ENCODE data around the gene SORBS1. TPM values are rescaled to one million over a fixed set of nuclear protein-coding genes. Genes with fewer than 3 reads are reported as not detected.
A peak's percentile ranks its signal among the peaks of the same experiment; 100 is the strongest.

Gene SORBS1
- total RNA-seq, 1 experiment from 2014 or later = 39.9 TPM

DNA sequence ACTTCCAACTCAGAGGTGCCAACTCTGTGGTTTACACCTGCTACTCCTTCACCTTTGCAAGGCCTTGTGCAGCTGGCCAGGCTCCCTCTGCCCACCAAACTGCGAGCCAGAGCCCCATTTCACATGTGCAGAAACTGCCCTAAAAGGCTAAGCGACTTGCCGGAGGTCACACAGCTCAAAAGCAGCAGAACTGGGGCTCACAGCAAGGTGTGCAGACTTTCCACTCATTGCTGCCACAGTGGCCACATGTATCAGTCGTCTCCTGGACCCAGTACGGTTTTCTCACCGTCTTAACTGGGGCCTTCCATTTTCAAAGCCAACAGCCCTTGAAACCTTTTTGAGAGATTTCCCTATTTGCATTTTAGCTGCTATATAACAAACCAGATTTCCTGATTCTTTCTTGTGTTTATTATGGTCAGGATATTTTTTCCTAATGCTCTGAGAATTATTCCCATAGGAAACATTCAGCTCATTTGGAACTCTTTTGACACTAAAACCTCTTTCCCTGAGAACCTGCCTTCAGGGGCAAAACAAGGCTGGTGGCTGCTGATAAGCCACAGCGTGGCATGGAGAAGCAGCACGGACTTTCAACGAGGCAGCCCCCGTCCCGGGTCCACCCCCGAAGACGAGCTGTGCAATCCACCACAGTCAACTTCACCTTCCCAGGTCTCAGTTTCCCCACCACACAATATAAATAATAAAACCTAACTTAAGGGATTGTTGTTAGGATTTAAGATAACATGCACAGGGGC lies 29.9 kb downstream of the SORBS1 start:
- no peaks in the 10 kb centered on the region for H3K9me3 Mint-ChIP-seq
- TF ChIP-seq TEAD1 (CRISPR knock-in tag; IDR thresholded peaks at IDR 0.05) = no peak
- TF ChIP-seq, protein P1, sequence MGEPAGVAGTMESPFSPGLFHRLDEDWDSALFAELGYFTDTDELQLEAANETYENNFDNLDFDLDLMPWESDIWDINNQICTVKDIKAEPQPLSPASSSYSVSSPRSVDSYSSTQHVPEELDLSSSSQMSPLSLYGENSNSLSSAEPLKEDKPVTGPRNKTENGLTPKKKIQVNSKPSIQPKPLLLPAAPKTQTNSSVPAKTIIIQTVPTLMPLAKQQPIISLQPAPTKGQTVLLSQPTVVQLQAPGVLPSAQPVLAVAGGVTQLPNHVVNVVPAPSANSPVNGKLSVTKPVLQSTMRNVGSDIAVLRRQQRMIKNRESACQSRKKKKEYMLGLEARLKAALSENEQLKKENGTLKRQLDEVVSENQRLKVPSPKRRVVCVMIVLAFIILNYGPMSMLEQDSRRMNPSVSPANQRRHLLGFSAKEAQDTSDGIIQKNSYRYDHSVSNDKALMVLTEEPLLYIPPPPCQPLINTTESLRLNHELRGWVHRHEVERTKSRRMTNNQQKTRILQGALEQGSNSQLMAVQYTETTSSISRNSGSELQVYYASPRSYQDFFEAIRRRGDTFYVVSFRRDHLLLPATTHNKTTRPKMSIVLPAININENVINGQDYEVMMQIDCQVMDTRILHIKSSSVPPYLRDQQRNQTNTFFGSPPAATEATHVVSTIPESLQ (CRISPR knock-in tag; IDR thresholded peaks at IDR 0.05) = no peak
- TF ChIP-seq MAX (CRISPR knock-in tag; IDR thresholded peaks at IDR 0.05) = no peak
- no peak for TF ChIP-seq NFYB (CRISPR knock-in tag; conservative IDR thresholded peaks at IDR 0.05; ENCODE audit: low read depth)
- no peak for TF ChIP-seq ETV6 (CRISPR knock-in tag; IDR thresholded peaks at IDR 0.05)
- TF ChIP-seq SMAD4 (CRISPR knock-in tag; IDR thresholded peaks at IDR 0.05) = no peak
- no peak for TF ChIP-seq ZNF532 (CRISPR knock-in tag; IDR thresholded peaks at IDR 0.05; ENCODE audit: borderline replicate concordance)
- TF ChIP-seq SMAD3 (CRISPR knock-in tag; IDR thresholded peaks at IDR 0.05; ENCODE audit: borderline replicate concordance) = no peak
- TF ChIP-seq MYBL2 (CRISPR knock-in tag; IDR thresholded peaks at IDR 0.05) = no peak
- TF ChIP-seq, protein P2, sequence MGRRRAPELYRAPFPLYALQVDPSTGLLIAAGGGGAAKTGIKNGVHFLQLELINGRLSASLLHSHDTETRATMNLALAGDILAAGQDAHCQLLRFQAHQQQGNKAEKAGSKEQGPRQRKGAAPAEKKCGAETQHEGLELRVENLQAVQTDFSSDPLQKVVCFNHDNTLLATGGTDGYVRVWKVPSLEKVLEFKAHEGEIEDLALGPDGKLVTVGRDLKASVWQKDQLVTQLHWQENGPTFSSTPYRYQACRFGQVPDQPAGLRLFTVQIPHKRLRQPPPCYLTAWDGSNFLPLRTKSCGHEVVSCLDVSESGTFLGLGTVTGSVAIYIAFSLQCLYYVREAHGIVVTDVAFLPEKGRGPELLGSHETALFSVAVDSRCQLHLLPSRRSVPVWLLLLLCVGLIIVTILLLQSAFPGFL (CRISPR knock-in tag; IDR thresholded peaks at IDR 0.05; ENCODE audit: borderline replicate concordance) = no peak
- TF ChIP-seq ATF2 (CRISPR knock-in tag; IDR thresholded peaks at IDR 0.05; ENCODE audit: borderline replicate concordance, low read depth) = no peak
- TF ChIP-seq, protein P3, sequence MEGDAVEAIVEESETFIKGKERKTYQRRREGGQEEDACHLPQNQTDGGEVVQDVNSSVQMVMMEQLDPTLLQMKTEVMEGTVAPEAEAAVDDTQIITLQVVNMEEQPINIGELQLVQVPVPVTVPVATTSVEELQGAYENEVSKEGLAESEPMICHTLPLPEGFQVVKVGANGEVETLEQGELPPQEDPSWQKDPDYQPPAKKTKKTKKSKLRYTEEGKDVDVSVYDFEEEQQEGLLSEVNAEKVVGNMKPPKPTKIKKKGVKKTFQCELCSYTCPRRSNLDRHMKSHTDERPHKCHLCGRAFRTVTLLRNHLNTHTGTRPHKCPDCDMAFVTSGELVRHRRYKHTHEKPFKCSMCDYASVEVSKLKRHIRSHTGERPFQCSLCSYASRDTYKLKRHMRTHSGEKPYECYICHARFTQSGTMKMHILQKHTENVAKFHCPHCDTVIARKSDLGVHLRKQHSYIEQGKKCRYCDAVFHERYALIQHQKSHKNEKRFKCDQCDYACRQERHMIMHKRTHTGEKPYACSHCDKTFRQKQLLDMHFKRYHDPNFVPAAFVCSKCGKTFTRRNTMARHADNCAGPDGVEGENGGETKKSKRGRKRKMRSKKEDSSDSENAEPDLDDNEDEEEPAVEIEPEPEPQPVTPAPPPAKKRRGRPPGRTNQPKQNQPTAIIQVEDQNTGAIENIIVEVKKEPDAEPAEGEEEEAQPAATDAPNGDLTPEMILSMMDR (IDR thresholded peaks at IDR 0.05) = no peak
- no peak for TF ChIP-seq CDX4 (CRISPR knock-in tag; IDR thresholded peaks at IDR 0.05; ENCODE audit: borderline replicate concordance)
- TF ChIP-seq E2F1 (CRISPR knock-in tag; IDR thresholded peaks at IDR 0.05) = no peak
- TF ChIP-seq, protein P4, sequence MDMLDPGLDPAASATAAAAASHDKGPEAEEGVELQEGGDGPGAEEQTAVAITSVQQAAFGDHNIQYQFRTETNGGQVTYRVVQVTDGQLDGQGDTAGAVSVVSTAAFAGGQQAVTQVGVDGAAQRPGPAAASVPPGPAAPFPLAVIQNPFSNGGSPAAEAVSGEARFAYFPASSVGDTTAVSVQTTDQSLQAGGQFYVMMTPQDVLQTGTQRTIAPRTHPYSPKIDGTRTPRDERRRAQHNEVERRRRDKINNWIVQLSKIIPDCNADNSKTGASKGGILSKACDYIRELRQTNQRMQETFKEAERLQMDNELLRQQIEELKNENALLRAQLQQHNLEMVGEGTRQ (CRISPR knock-in tag; IDR thresholded peaks at IDR 0.05) = no peak
- no peaks in the 10 kb centered on the region for H3K27me3 Mint-ChIP-seq (ENCODE audit: low read depth)
- no peak overlapping the region for H3K4me3 Mint-ChIP-seq
- H3K36me3 Mint-ChIP-seq = no peaks in the 10 kb centered on the region
- H3K27ac Mint-ChIP-seq = 0 out of 2 replicates have a peak overlapping the region, but pooled peaks have one; percentile 21
- CTCF ChIA-PET = interaction anchor here (0.8 kb wide), 1 partner anchor 86 kb away, joined by 3 read pairs; no protein-coding TSS in a partner anchor
- peaks cover 52% of the 10 kb centered on the region for H3K4me1 Mint-ChIP-seq
- POLR2A ChIA-PET = no interaction called here
- ATAC-seq (no peak), DNase-seq (ENCODE audit: low spot score) (no peak)

All from WTC11 (cell line).